Esophagus squamous epithelium (tissue), 4 donors: ENCODE results near the gene GNPAT.

Experiments
- CTCF ChIP-seq, 6 experiments: fragments of 450-650 bp in 4 of 6; fragments of 200-600 bp in 2 of 6; sonication (generic) in 2 of 6; IDR thresholded peaks; one replicate each; pipeline ENCODE4 v1.5.1; 2016 to 2019; ENCODE audit warnings: antibody characterized with exemption in 6 of 6, mild to moderate bottlenecking in 4 of 6, moderate library complexity in 4 of 6
- POLR2A ChIP-seq, 4 donors: fragments of 450-650 bp; IDR thresholded peaks; one replicate each; pipeline ENCODE4 v1.6.1; 2017; ENCODE audit warnings: antibody characterized with exemption in 4 of 4, mild to moderate bottlenecking in 4 of 4, moderate library complexity in 3 of 4

GRCh38 chr1:231240531-231240882, 505 bp upstream of the GNPAT start:
- TF ChIP-seq POLR2A (IDR thresholded peaks at IDR 0.05) (no peak), CTCF (IDR thresholded peaks at IDR 0.05) (no peak)
